Liver (tissue), 9 donors: Measurements from ENCODE around the gene CSNK1A1L. TPM values are rescaled to one million over a fixed set of nuclear protein-coding genes. Genes with fewer than 3 reads are reported as not detected.

Source experiments
- DNase-seq: peaks from one replicate; pipeline ENCODE4 v3.0.0-alpha.2; 2017; ENCODE audit warnings: low spot score
- H3K27ac ChIP-seq, 2 donors: one replicate each; pipeline ENCODE4 v1.7.0; 2013; ENCODE audit warnings: inconsistent platforms in 2 of 2, low read length in 2 of 2, control low read depth in 1 of 2, low read depth in 1 of 2, mild to moderate bottlenecking in 1 of 2
- H3K27me3 ChIP-seq, 4 donors: one replicate each; pipeline versions ENCODE4 v1.6.1 to v1.7.0; 2013; ENCODE audit warnings: low read length in 3 of 4, inconsistent platforms in 1 of 4, mild to moderate bottlenecking in 1 of 4, moderate library complexity in 1 of 4; ENCODE audit not compliant: control insufficient read depth in 4 of 4, insufficient read depth in 4 of 4
- H3K36me3 ChIP-seq, 4 donors: one replicate each; pipeline versions ENCODE4 v1.6.1 to v1.7.0; 2013; ENCODE audit warnings: low read length in 3 of 4, mild to moderate bottlenecking in 3 of 4, low read depth in 1 of 4, moderate library complexity in 1 of 4; ENCODE audit not compliant: control insufficient read depth in 4 of 4, insufficient read depth in 3 of 4
- H3K4me1 ChIP-seq, 4 donors: one replicate each; pipeline versions ENCODE4 v1.6.1 to v1.7.0; 2013; ENCODE audit warnings: low read length in 3 of 4, mild to moderate bottlenecking in 3 of 4, moderate library complexity in 1 of 4; ENCODE audit not compliant: control insufficient read depth in 4 of 4, insufficient read depth in 4 of 4
- H3K4me3 ChIP-seq, 3 donors: one replicate each; pipeline versions ENCODE4 v1.6.1 to v1.7.0; 2013; ENCODE audit warnings: low read length in 3 of 3, control low read depth in 1 of 3, low read depth in 1 of 3, mild to moderate bottlenecking in 1 of 3
- H3K9ac ChIP-seq, 2 donors: one replicate each; pipeline ENCODE4 v1.7.0; 2013; ENCODE audit warnings: low read length in 2 of 2, mild to moderate bottlenecking in 2 of 2, moderate library complexity in 2 of 2, control low read depth in 1 of 2, low read depth in 1 of 2
- H3K9me3 ChIP-seq, 4 donors: one replicate each; pipeline versions ENCODE4 v1.6.1 to v1.7.0; 2013; ENCODE audit warnings: low read length in 3 of 4; ENCODE audit not compliant: control insufficient read depth in 4 of 4
- ATF3 ChIP-seq: IDR thresholded peaks from 2 replicates; pipeline ENCODE4 v1.6.1; 2016; ENCODE audit warnings: antibody characterized with exemption
- CTCF ChIP-seq: fragments of 150-350 bp; IDR thresholded peaks from 2 replicates; pipeline ENCODE4 v1.5.1; 2017; ENCODE audit warnings: improper control_type of control experiment, low read depth, low read length; ENCODE audit not compliant: missing input control
- EGR1 ChIP-seq, 2 donors: IDR thresholded peaks; 2 replicates each; pipeline ENCODE4 v1.6.1; 2016 to 2018; ENCODE audit warnings: antibody characterized with exemption in 2 of 2, low read depth in 2 of 2
- FOXA1 ChIP-seq: IDR thresholded peaks from 2 replicates; pipeline ENCODE4 v1.6.1; 2016; ENCODE audit warnings: antibody characterized with exemption
- FOXA2 ChIP-seq: IDR thresholded peaks from 2 replicates; pipeline ENCODE4 v1.6.1; 2016; ENCODE audit warnings: antibody characterized with exemption
- GABPA ChIP-seq, 2 donors: IDR thresholded peaks in 1 of 2; conservative IDR thresholded peaks in 1 of 2; 2 replicates each; pipeline ENCODE4 v1.6.1; 2016; ENCODE audit warnings: antibody characterized with exemption in 2 of 2, mild to moderate bottlenecking in 1 of 2, moderate library complexity in 1 of 2
- HNF4A ChIP-seq, 2 donors: conservative IDR thresholded peaks; 2 replicates each; pipeline ENCODE4 v1.6.1; 2016; ENCODE audit warnings: antibody characterized with exemption in 2 of 2, mild to moderate bottlenecking in 2 of 2
- HNF4G ChIP-seq: IDR thresholded peaks from 2 replicates; pipeline ENCODE4 v1.6.1; 2016; ENCODE audit warnings: antibody characterized with exemption
- JUND ChIP-seq, 2 donors: IDR thresholded peaks; 2 replicates each; pipeline ENCODE4 v1.6.1; 2016; ENCODE audit warnings: antibody characterized with exemption in 2 of 2
- MAX ChIP-seq: IDR thresholded peaks from 2 replicates; pipeline ENCODE4 v1.6.1; 2016; ENCODE audit warnings: antibody characterized with exemption
- NR2F2 ChIP-seq: IDR thresholded peaks from 2 replicates; pipeline ENCODE4 v1.6.1; 2016; ENCODE audit warnings: antibody characterized with exemption
- RAD21 ChIP-seq, 2 donors: IDR thresholded peaks; 2 replicates each; pipeline ENCODE4 v1.6.1; 2016; ENCODE audit warnings: antibody characterized with exemption in 2 of 2, mild to moderate bottlenecking in 2 of 2
- REST ChIP-seq: IDR thresholded peaks from 2 replicates; pipeline ENCODE4 v1.6.1; 2016; ENCODE audit warnings: antibody characterized with exemption, mild to moderate bottlenecking
- RXRA ChIP-seq, 2 donors: IDR thresholded peaks; 2 replicates each; pipeline ENCODE4 v1.6.1; 2017 to 2018; ENCODE audit warnings: antibody characterized with exemption in 2 of 2, mild to moderate bottlenecking in 1 of 2
- SP1 ChIP-seq: IDR thresholded peaks from 2 replicates; pipeline ENCODE4 v1.6.1; 2018; ENCODE audit warnings: antibody characterized with exemption, mild to moderate bottlenecking
- TAF1 ChIP-seq: conservative IDR thresholded peaks from 2 replicates; pipeline ENCODE4 v1.6.1; 2016; ENCODE audit warnings: antibody characterized with exemption, mild to moderate bottlenecking
- YY1 ChIP-seq: IDR thresholded peaks from 2 replicates; pipeline ENCODE4 v1.6.1; 2016; ENCODE audit warnings: antibody characterized with exemption, mild to moderate bottlenecking
- ZBTB33 ChIP-seq: IDR thresholded peaks from 2 replicates; pipeline ENCODE4 v1.6.1; 2016; ENCODE audit warnings: antibody characterized with exemption
- WGBS: extraction: QIAGEN DNeasy Blood & Tissue Kit; methylation state at CpG from one replicate; pipeline ENCODE4 v1.1.7; 2013; 5-methylcytosine and 5-hydroxymethylcytosine counted together
- polyA plus RNA-seq, 2 donors: library from polyadenylated mRNA; stranded (reverse) in 1 of 2; unstranded in 1 of 2; fragments of 200-250 nt in 1 of 2; fragments of >200 nt in 1 of 2; fragmentation: Nextera tagmentation in 1 of 2; extraction: Ambion mirVana in 1 of 2; gene quantifications; one replicate each; pipeline versions ENCODE4 v1.2.1 to v1.2.3, GENCODE V29; 2013 to 2015
- total RNA-seq, 2 donors: library from RNA; depleted of rRNA; stranded (reverse); fragments of >200 nt; gene quantifications; one replicate each; pipeline ENCODE4 v1.2.3, GENCODE V29; 2014
- donor health status: healthy.
- donor health status: healthy.
- donor health status: healthy.
- donor health status: healthy.
- donor health status: healthy.

The CSNK1A1L gene
- total and polyA plus RNA-seq, 4 donors = not detected

GRCh38 chr13:37138169-37138568, 32.7 kb upstream of the CSNK1A1L start:
- no peak overlapping the region for H3K27ac ChIP-seq
- DNase-seq = no peak
- H3K4me1 ChIP-seq = no peaks in the 10 kb centered on the region
- no peaks in the 10 kb centered on the region for H3K9me3 ChIP-seq
- 95% methylated on average over 1 of the region's 1 CpG for WGBS
- H3K4me3 ChIP-seq = no peak overlapping the region
- no peaks in the 10 kb centered on the region for H3K27me3 ChIP-seq
- no peaks in the 10 kb centered on the region for H3K36me3 ChIP-seq
- TF ChIP-seq NR2F2 (no peak), SP1 (no peak), YY1 (no peak), MAX (no peak), GABPA (IDR thresholded peaks at IDR 0.05 in 1 of 2, conservative IDR thresholded peaks at IDR 0.05 in 1 of 2) (no peak), ATF3 (no peak), JUND (IDR thresholded peaks at IDR 0.05) (no peak), HNF4G (no peak), TAF1 (no peak), FOXA1 (no peak), REST (no peak), CTCF (no peak), FOXA2 (no peak), ZBTB33 (no peak), RAD21 (IDR thresholded peaks at IDR 0.05) (no peak), HNF4A (conservative IDR thresholded peaks at IDR 0.05) (no peak)
- no peak overlapping the region for H3K9ac ChIP-seq

GRCh38 chr13:37136633-37137032, 31.2 kb upstream of the CSNK1A1L start:
- 88% methylated on average over 2 of the region's 2 CpGs for WGBS

More at GRCh38 chr13:37136633-37137032, 31.2 kb upstream of the CSNK1A1L start:
- no peak overlapping the region for H3K9ac ChIP-seq
- no peak overlapping the region for H3K27ac ChIP-seq
- no peaks in the 10 kb centered on the region for H3K4me1 ChIP-seq
- TF ChIP-seq RXRA (IDR thresholded peaks at IDR 0.05) (no peak), YY1 (no peak), SP1 (no peak), MAX (no peak), ATF3 (no peak), GABPA (IDR thresholded peaks at IDR 0.05 in 1 of 2, conservative IDR thresholded peaks at IDR 0.05 in 1 of 2) (no peak), FOXA1 (no peak), EGR1 (IDR thresholded peaks at IDR 0.05; ENCODE audit: low read depth in 2 of 2) (no peak), NR2F2 (no peak), HNF4A (conservative IDR thresholded peaks at IDR 0.05) (no peak), ZBTB33 (no peak), RAD21 (IDR thresholded peaks at IDR 0.05) (no peak), CTCF (no peak), HNF4G (no peak)
- no peak for DNase-seq
- no peaks in the 10 kb centered on the region for H3K36me3 ChIP-seq
- H3K27me3 ChIP-seq = no peaks in the 10 kb centered on the region
- no peak overlapping the region for H3K4me3 ChIP-seq
- peaks cover 0 to 2% (median 0%) of the 10 kb centered on the region in 4 donors for H3K9me3 ChIP-seq
